K562 (cell line): ENCODE results near the gene LRRC74B. TPM values are rescaled to one million over a fixed set of nuclear protein-coding genes. Genes with fewer than 3 reads are reported as not detected.

ENCODE experiments used
- AFF4 ChIP-seq: sonication (generic); formaldehyde crosslinking; IDR thresholded peaks from 2 replicates; pipeline ENCODE4 v1.8.0; 2023; ENCODE audit warnings: mild to moderate bottlenecking, missing genetic modification reagents
- ARID2 ChIP-seq: fragments of 450-650 bp; IDR thresholded peaks from 2 replicates; pipeline ENCODE4 v1.6.1; 2017; ENCODE audit warnings: antibody characterized with exemption, mild to moderate bottlenecking
- ATF7 ChIP-seq: fragments of 450-650 bp; IDR thresholded peaks from 2 replicates; pipeline ENCODE4 v1.7.1; 2014; ENCODE audit warnings: mild to moderate bottlenecking, moderate library complexity
- BDP1 ChIP-seq: IDR thresholded peaks from 3 replicates; pipeline ENCODE4 v1.6.1; 2011; ENCODE audit not compliant: insufficient read length, insufficient read depth
- CLOCK ChIP-seq: fragments of 250-450 bp; sonication (Bioruptor Pico); IDR thresholded peaks from 2 replicates; pipeline ENCODE4 v1.4.0; 2020; ENCODE audit warnings: mild to moderate bottlenecking, moderate library complexity, borderline replicate concordance
- E2F1 ChIP-seq: sonication (generic); formaldehyde crosslinking; IDR thresholded peaks from 2 replicates; pipeline ENCODE4 v1.8.1; 2023; ENCODE audit warnings: mild to moderate bottlenecking, missing genetic modification reagents, moderate library complexity
- ETV5 ChIP-seq: sonication (generic); formaldehyde crosslinking; IDR thresholded peaks from 2 replicates; pipeline ENCODE4 v1.4.0; 2020; ENCODE audit warnings: low read depth, mild to moderate bottlenecking, missing genetic modification reagents
- FOS ChIP-seq: IDR thresholded peaks from 3 replicates; pipeline ENCODE4 v1.6.1; 2011; ENCODE audit not compliant: insufficient read length; ENCODE audit errors: extremely low read depth
- HDGF ChIP-seq: fragments of 450-650 bp; IDR thresholded peaks from 2 replicates; pipeline ENCODE4 v1.6.1; 2016
- MBD2 ChIP-seq: sonication (generic); IDR thresholded peaks from 2 replicates; pipeline ENCODE4 v1.6.1; 2016; ENCODE audit warnings: low read depth, borderline replicate concordance
- RBBP5 ChIP-seq: fragments of 200-600 bp; sonication (generic); IDR thresholded peaks from 2 replicates; pipeline ENCODE4 v1.6.1; 2012; ENCODE audit warnings: borderline replicate concordance, mild to moderate bottlenecking, low read length, control low read depth, inconsistent platforms; ENCODE audit not compliant: insufficient read depth, poor library complexity, severe bottlenecking
- SNRNP70 ChIP-seq: fragments of 200-400 bp; formaldehyde crosslinking; optimal IDR thresholded peaks from 2 replicates; pipeline ENCODE3; 2017; ENCODE audit warnings: low read depth, low read length
- TSC22D4 ChIP-seq: fragments of 450-650 bp; IDR thresholded peaks from 2 replicates; pipeline ENCODE4 v1.6.1; 2016; ENCODE audit warnings: missing genetic modification characterization, missing biosample characterization, control low read depth
- UBTF ChIP-seq, 2 experiments: IDR thresholded peaks; 2 replicates each; pipeline ENCODE4 v1.6.1; 2012; ENCODE audit warnings: improper control_type of control experiment in 2 of 2, low read depth in 2 of 2, low read length in 2 of 2, borderline replicate concordance in 1 of 2
- ZFP36 ChIP-seq: fragments of 150-350 bp; IDR thresholded peaks from 2 replicates; pipeline ENCODE4 v1.6.1; 2018; ENCODE audit warnings: low read length, low read depth; ENCODE audit not compliant: partially characterized antibody
- ZNF3 ChIP-seq: fragments of 250-450 bp; sonication (Bioruptor Pico); IDR thresholded peaks from 2 replicates; pipeline ENCODE4 v1.5.0; 2021; ENCODE audit warnings: mild to moderate bottlenecking, moderate library complexity
- ZNF324 ChIP-seq: fragments of 250-450 bp; sonication (Bioruptor Pico); IDR thresholded peaks from 2 replicates; pipeline ENCODE4 v1.4.0; 2020; ENCODE audit warnings: mild to moderate bottlenecking
- polyA plus RNA-seq, 8 experiments: library from polyadenylated mRNA; depleted of rRNA in 4 of 8; stranded (reverse) in 5 of 8; unstranded in 3 of 8; fragments of >200 nt; fragmentation: Nextera tagmentation in 2 of 8; fragmentation: Illumina TruSeq in 1 of 8; extraction: Ambion mirVana in 2 of 8; extraction: Trizol in 1 of 8; gene quantifications; 2 replicates each; pipeline versions ENCODE4 v1.2.1 to v1.2.3, GENCODE V29; 2011 to 2014; ENCODE audit warnings: inconsistent platforms in 1 of 8, missing spikeins in 1 of 8
- total RNA-seq, 7 experiments: library from RNA; depleted of rRNA in 6 of 7; stranded (reverse); fragments of >200 nt in 6 of 7; fragmentation: Illumina TruSeq in 2 of 7; extraction: Trizol in 2 of 7; gene quantifications; 2 replicates each; pipeline versions ENCODE4 v1.2.1 to v1.2.3, GENCODE V29; 2011 to 2021; ENCODE audit warnings: low replicate concordance in 1 of 7

The LRRC74B gene
- total and polyA plus RNA-seq, 9 of the 15 experiments (the other 6 are each of a cell fraction or from before 2014, with no cell fraction given) = not detected

GRCh38 chr22:21098099-21098671, 52.4 kb downstream of the LRRC74B start (continued):
- peak; percentile 68; the same call in 1 of the 2 replicates for TF ChIP-seq E2F1 (CRISPR knock-in tag)
- TF ChIP-seq ARID2 = no peak
- 0 out of 2 replicates have a peak, but pooled peaks have one; percentile 22 for TF ChIP-seq ETV5
- TF ChIP-seq AFF4 = no peak
- no peak for TF ChIP-seq ZFP36
- no peak for TF ChIP-seq ATF7
- peak; percentile 82 for TF ChIP-seq ZNF3 (CRISPR knock-in tag)
- no peak for TF ChIP-seq FOS
- TF ChIP-seq UBTF (IDR thresholded peaks at IDR 0.05; ENCODE audit: borderline replicate concordance in 1 of 2, low read depth in 2 of 2, low read length in 2 of 2) = 0 out of 4 replicates have a peak, but pooled peaks of 1 of the 2 experiments have one; percentile 40
- no peak for TF ChIP-seq BDP1
- TF ChIP-seq SNRNP70 = no peak
- TF ChIP-seq HDGF = no peak
- no peak for TF ChIP-seq ZNF324 (CRISPR knock-in tag)
- TF ChIP-seq CLOCK (CRISPR knock-in tag) = no peak
- TF ChIP-seq MBD2 = no peak
- no peak for TF ChIP-seq TSC22D4 (tag)
- TF ChIP-seq RBBP5 = no peak
